ENCODE measurements around the gene SLFN12L. TPM values are rescaled to one million over a fixed set of nuclear protein-coding genes. Genes with fewer than 3 reads are reported as not detected.
"Not testable (repeated sequence)": the region's sequence is repeated elsewhere in the genome, so short reads cannot be mapped to it uniquely, and the experiment has no call there.

Gene SLFN12L
- total RNA-seq, 1 experiment from 2014 or later, result not detected

DNA sequence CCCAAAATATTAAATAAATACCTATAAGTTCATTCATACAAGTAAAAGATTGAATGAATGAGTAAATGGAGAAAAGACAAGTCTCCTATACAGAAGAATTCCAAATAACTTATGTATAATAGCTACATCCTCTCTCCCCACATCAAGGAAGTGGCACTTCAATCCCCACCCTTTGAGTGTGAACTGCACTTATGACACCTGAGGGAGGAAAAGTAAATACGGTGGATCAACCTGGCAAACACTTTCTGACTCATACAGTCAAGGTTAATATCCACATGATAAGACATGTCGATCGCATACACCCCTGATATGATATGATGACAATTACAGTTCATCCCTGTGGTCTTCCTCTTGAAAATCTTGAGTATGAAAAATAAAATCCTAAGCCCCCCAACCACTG is 18.0 kb downstream of the SLFN12L start:
- no peak overlapping the region for H2AK5ac ChIP-seq (ENCODE audit: insufficient read length, low read length)
- H3K4me1 ChIP-seq (ENCODE audit: insufficient read depth, low read length), result no peaks in the 10 kb centered on the region
- H4K91ac ChIP-seq (ENCODE audit: insufficient read length, low read depth, low read length), result no peak overlapping the region
- no peaks in the 10 kb centered on the region for H4K20me1 ChIP-seq (ENCODE audit: control insufficient read depth, insufficient read depth, insufficient read length)
- Mint-ChIP-seq H3K36me3 (ENCODE audit: insufficient read depth in 1 of 3, low read depth in 3 of 3) (no peaks in the 10 kb centered on the region), H3K9me3 (no peaks in the 10 kb centered on the region), H3K27ac (no peak overlapping the region), H3K27me3 (ENCODE audit: low read depth) (peaks cover 55% of the 10 kb centered on the region), H3K4me1 (peaks cover 2 to 6% of the 10 kb centered on the region in 2 experiments; a peak in 3 of 4 replicates), H3K4me3 (no peak overlapping the region)
- TF ChIP-seq, protein P1, sequence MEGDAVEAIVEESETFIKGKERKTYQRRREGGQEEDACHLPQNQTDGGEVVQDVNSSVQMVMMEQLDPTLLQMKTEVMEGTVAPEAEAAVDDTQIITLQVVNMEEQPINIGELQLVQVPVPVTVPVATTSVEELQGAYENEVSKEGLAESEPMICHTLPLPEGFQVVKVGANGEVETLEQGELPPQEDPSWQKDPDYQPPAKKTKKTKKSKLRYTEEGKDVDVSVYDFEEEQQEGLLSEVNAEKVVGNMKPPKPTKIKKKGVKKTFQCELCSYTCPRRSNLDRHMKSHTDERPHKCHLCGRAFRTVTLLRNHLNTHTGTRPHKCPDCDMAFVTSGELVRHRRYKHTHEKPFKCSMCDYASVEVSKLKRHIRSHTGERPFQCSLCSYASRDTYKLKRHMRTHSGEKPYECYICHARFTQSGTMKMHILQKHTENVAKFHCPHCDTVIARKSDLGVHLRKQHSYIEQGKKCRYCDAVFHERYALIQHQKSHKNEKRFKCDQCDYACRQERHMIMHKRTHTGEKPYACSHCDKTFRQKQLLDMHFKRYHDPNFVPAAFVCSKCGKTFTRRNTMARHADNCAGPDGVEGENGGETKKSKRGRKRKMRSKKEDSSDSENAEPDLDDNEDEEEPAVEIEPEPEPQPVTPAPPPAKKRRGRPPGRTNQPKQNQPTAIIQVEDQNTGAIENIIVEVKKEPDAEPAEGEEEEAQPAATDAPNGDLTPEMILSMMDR (conservative IDR thresholded peaks at IDR 0.05), result no peak
- no peak overlapping the region for H3K4me2 ChIP-seq (ENCODE audit: insufficient read depth, insufficient read length, low read length)
- H3K14ac ChIP-seq (ENCODE audit: insufficient read depth, low read length), result no peak overlapping the region
- H3K56ac ChIP-seq (ENCODE audit: insufficient read length, low read depth, low read length), result no peak overlapping the region
- H3K9me3 ChIP-seq (ENCODE audit: control insufficient read depth, low read depth, low read length), result no peaks in the 10 kb centered on the region
- H2BK15ac ChIP-seq (ENCODE audit: low read depth, low read length), result no peak overlapping the region
- H4K5ac ChIP-seq (ENCODE audit: insufficient read length, low read depth, low read length), result no peak overlapping the region
- H3K27ac ChIP-seq (ENCODE audit: insufficient read length, low read depth, low read length), result no peak overlapping the region
- H2BK20ac ChIP-seq (ENCODE audit: low read depth, low read length, poor library complexity, severe bottlenecking), result no peak overlapping the region
- H3K4ac ChIP-seq (ENCODE audit: low read depth, low read length), result no peak overlapping the region
- H3K79me1 ChIP-seq (ENCODE audit: insufficient read depth, low read depth, low read length, poor library complexity, severe bottlenecking), result no peaks in the 10 kb centered on the region
- H2BK5ac ChIP-seq (ENCODE audit: insufficient read length, low read length), result no peak overlapping the region
- DNase-seq, result no peak
- no peak overlapping the region for H3K9ac ChIP-seq (ENCODE audit: extremely low read depth, insufficient read length, low read length)
- H4K8ac ChIP-seq (replicated peaks; ENCODE audit: insufficient read length, low read depth, low read length), result no peak overlapping the region
- H3K79me2 ChIP-seq (ENCODE audit: insufficient read depth, low read length), result no peaks in the 10 kb centered on the region
- H3K23ac ChIP-seq (ENCODE audit: insufficient read length, low read depth, low read length), result no peak overlapping the region
- WGBS (ENCODE audit: extremely low coverage, insufficient read length, low lambda C conversion rate), result no CpG with 5 or more reads among the region's 3 CpGs
- no peak overlapping the region for H2AFZ ChIP-seq (ENCODE audit: low read length)
- H2BK120ac ChIP-seq (ENCODE audit: low read depth, low read length, poor library complexity, severe bottlenecking), result no peak overlapping the region
- no peak overlapping the region for H2BK12ac ChIP-seq (ENCODE audit: insufficient read length, low read depth, low read length)
- H3K23me2 ChIP-seq (ENCODE audit: insufficient read length, low read depth, low read length, poor library complexity, severe bottlenecking), result no peaks in the 10 kb centered on the region
- H3K27me3 ChIP-seq (ENCODE audit: insufficient read depth, low read length), result no peaks in the 10 kb centered on the region
- no peak overlapping the region for H3T11ph ChIP-seq (ENCODE audit: low read length)
- H3K18ac ChIP-seq (ENCODE audit: insufficient read length, low read depth, low read length), result no peak overlapping the region

GRCh38 chr17:35518431-35518830 is 19.0 kb downstream of the SLFN12L start:
- not testable (repeated sequence) for DNase-seq; H3K27me3 ChIP-seq (ENCODE audit: insufficient read depth, low read length); H3K18ac ChIP-seq (ENCODE audit: insufficient read length, low read depth, low read length); H2BK5ac ChIP-seq (ENCODE audit: insufficient read length, low read length); H3K27ac Mint-ChIP-seq; H3K79me1 ChIP-seq (ENCODE audit: insufficient read depth, low read depth, low read length, poor library complexity, severe bottlenecking); H3K23me2 ChIP-seq (ENCODE audit: insufficient read length, low read depth, low read length, poor library complexity, severe bottlenecking); H2BK20ac ChIP-seq (ENCODE audit: low read depth, low read length, poor library complexity, severe bottlenecking); H3K23ac ChIP-seq (ENCODE audit: insufficient read length, low read depth, low read length); H3K14ac ChIP-seq (ENCODE audit: insufficient read depth, low read length); H3K56ac ChIP-seq (ENCODE audit: insufficient read length, low read depth, low read length); H3K4me1 ChIP-seq (ENCODE audit: insufficient read depth, low read length); H3K9me3 ChIP-seq (ENCODE audit: control insufficient read depth, low read depth, low read length); H2BK15ac ChIP-seq (ENCODE audit: low read depth, low read length); H2AK5ac ChIP-seq (ENCODE audit: insufficient read length, low read length); H4K20me1 ChIP-seq (ENCODE audit: control insufficient read depth, insufficient read depth, insufficient read length); H3K9ac ChIP-seq (ENCODE audit: extremely low read depth, insufficient read length, low read length); H3K36me3 Mint-ChIP-seq (ENCODE audit: insufficient read depth in 1 of 3, low read depth in 3 of 3); H4K8ac ChIP-seq (replicated peaks; ENCODE audit: insufficient read length, low read depth, low read length); H3K4me3 Mint-ChIP-seq; H3K4me2 ChIP-seq (ENCODE audit: insufficient read depth, insufficient read length, low read length); H3K9me3 Mint-ChIP-seq; H2BK12ac ChIP-seq (ENCODE audit: insufficient read length, low read depth, low read length); H3T11ph ChIP-seq (ENCODE audit: low read length); H3K4ac ChIP-seq (ENCODE audit: low read depth, low read length); H3K79me2 ChIP-seq (ENCODE audit: insufficient read depth, low read length); H3K4me1 Mint-ChIP-seq; H2AFZ ChIP-seq (ENCODE audit: low read length); H3K27ac ChIP-seq (ENCODE audit: insufficient read length, low read depth, low read length); H4K91ac ChIP-seq (ENCODE audit: insufficient read length, low read depth, low read length); H2BK120ac ChIP-seq (ENCODE audit: low read depth, low read length, poor library complexity, severe bottlenecking); H4K5ac ChIP-seq (ENCODE audit: insufficient read length, low read depth, low read length)
- H3K27me3 Mint-ChIP-seq (ENCODE audit: low read depth), result peaks cover 53% of the 10 kb centered on the region
- WGBS (ENCODE audit: extremely low coverage, insufficient read length, low lambda C conversion rate), result no CpG with 5 or more reads among the region's 5 CpGs
